HG02884 (cell line): Measurements from ENCODE around the gene SLC39A9.
"Not testable (repeated sequence)": the region's sequence is repeated elsewhere in the genome, so short reads cannot be mapped to it uniquely, and the experiment has no call there.

ENCODE experiments used
- ATAC-seq: cut with Tn5 transposase; IDR thresholded peaks from one replicate; pipeline ENCODE4 v1.9.1; 2021; ENCODE audit warnings: mild to moderate bottlenecking, moderate library complexity; ENCODE audit not compliant: unreplicated experiment

SLC39A9 gene

GRCh38 chr14:69498286-69498685, 99.8 kb downstream of the SLC39A9 start:
- ATAC-seq, result not testable (repeated sequence)

GRCh38 chr14:69499436-69499835, 100.9 kb downstream of the SLC39A9 start:
- ATAC-seq, result no peak

DNA sequence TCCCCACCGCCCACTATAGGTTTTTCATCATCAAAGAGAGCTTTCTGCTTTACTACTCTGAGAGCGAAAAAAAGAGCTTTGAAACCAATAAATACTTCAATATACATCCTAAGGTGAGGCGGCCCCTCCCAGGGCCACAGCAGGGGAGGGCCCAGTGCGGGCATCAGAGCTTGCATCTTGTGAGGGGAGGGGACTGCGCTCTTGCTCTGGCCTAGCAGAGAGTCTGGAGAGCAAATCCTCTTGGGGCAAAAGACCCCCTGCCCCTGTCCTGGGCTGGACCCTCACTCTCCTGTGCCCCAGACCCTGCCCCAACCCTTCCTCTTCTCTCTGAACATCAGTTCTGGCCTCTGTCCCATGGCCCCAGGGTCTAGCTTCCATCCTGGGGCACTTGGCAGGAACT, 101.6 kb downstream of the SLC39A9 start:
- no peak for ATAC-seq

- ATAC-seq, result no peak
These were observed 102.2 kb downstream of the SLC39A9 start for GRCh38 chr14:69500736-69501135.

- ATAC-seq, result no peak
These were observed 102.9 kb downstream of the SLC39A9 start for GRCh38 chr14:69501423-69501838.

DNA sequence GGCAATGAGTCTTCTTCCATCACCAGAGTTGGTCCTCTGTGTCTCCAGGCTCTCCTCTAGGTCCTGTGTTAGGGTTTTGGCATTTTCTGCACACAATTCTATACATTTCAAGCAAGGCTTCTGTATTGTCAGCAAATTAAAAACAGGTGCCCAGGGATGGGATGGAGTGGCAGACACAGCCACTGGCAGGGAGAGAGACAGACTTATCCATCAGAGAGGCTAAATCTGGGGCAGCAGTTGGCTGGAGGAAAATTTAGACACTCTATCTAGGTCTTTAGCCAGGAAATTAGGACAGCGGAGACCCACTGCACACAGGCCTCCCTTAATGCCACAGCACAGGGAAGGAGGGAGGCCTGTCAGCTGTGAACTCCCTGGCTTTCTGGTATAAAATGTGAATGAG, 106.3 kb downstream of the SLC39A9 start:
- ATAC-seq, result no peak

GRCh38 chr14:69505338-69506240, 107.1 kb downstream of the SLC39A9 start:
- ATAC-seq, result no peak

DNA sequence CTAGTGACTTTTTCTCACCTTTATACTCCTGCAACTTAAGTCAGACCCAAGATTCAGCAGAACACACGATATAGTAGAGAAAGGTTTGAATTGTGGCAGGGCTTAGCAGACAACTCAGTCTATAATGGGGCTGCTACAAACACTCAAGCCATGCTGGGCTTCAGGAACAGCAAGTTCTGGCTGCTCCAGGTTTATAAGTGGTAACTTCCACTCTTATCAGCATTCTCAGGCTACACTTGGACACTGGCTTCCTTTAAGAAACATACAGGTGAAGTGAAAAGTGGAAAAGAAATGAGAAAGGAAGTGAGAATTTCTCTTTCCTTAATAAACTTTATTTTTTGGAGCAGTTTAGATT, 107.7 kb downstream of the SLC39A9 start:
- ATAC-seq, result no peak
